ENCODE data around the gene DSCAM.

DNA sequence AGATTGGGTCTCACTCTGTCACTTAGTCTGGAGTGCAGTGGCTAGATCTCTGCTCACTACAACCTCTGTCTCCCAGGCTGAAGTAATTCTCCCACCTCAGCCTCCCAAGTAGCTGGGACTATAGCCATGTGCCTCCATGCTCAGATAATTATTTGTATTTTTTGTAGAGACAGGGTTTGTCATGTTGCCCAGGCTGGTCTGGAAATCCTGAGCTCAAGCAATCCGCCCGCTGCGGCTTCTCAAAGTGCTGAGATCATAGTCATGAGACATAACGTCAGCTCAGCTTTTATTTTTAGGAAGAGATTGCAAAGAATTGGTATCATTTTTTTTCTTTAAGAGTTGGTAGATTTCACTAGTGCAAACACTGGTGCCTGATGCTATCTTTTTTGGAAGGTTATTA lies 244.9 kb downstream of the DSCAM start:
- no peak for TF ChIP-seq POLR2A (IDR thresholded peaks at IDR 0.05)
- TF ChIP-seq, protein P1, sequence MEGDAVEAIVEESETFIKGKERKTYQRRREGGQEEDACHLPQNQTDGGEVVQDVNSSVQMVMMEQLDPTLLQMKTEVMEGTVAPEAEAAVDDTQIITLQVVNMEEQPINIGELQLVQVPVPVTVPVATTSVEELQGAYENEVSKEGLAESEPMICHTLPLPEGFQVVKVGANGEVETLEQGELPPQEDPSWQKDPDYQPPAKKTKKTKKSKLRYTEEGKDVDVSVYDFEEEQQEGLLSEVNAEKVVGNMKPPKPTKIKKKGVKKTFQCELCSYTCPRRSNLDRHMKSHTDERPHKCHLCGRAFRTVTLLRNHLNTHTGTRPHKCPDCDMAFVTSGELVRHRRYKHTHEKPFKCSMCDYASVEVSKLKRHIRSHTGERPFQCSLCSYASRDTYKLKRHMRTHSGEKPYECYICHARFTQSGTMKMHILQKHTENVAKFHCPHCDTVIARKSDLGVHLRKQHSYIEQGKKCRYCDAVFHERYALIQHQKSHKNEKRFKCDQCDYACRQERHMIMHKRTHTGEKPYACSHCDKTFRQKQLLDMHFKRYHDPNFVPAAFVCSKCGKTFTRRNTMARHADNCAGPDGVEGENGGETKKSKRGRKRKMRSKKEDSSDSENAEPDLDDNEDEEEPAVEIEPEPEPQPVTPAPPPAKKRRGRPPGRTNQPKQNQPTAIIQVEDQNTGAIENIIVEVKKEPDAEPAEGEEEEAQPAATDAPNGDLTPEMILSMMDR (IDR thresholded peaks at IDR 0.05) = no peak
